ENCODE data around the gene HNRNPC.
"Not testable (repeated sequence)": the region's sequence is repeated elsewhere in the genome, so short reads cannot be mapped to it uniquely, and the experiment has no call there.

The HNRNPC gene

DNA sequence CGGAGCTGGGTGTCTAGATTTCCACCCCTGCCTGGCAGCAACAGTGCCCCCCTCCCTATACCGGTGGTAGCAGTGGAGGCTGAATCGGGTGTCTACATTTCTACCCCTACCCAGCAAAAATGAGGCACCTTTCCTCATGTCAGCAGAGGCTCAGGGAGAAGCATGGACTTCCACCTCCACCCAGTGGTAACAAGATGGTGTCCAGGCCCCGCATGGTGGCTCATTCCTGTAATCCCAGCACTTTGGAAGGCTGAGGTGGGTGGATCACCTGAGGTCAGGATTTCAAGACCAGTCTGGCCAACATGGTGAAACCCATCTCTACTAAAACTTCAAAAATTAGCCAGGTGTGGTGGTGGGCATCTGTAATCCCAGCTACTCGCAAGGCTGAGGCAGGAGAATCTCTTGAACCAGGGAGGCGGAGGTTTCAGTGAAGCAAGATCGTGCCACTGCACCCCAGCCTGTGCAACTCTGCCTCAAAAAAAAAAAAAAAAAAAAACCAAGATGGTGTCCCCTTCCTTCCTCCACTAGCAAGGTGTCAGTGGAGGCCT lies 77.9 kb downstream of the HNRNPC start:
- DNase-seq, result no peak

DNA sequence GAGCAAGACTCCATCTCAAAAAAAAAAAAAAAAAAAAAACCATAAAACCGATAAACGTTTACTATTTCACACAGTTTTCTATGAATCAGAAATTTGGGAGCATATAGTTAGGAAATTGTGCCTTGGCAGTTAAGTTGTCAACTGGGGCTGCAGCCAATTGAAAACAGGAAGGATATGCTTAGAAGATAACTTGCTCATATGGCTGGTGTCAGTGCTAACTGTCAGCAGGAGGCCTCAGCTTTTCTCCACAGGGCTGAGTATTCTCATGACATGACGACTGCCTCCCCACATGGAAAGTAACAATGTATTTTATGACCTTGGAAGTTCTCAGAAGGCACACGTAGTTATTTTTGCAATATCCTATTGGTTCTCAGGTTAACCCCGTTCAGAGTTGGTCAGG lies 83.8 kb downstream of the HNRNPC start:
- DNase-seq, result no peak

DNA sequence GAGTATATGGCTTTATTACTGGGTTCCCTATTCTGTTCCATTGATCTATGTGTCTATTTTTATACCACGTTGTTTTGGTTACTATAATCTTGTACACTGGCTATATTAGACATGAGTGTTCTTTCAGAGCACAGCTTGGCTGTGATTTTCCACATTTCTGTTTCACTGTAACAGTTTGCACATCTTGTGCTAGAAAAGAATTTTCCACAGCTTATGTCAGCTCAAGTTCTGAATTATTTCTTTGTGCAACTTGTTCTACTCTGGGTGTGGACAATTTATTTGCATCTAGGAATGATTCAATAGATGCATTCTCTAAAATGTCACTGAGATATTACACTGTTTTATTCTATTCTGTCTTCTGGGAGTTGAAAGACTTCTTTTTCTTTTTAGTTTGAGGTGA lies 85.0 kb downstream of the HNRNPC start:
- DNase-seq, result no peak

DNA sequence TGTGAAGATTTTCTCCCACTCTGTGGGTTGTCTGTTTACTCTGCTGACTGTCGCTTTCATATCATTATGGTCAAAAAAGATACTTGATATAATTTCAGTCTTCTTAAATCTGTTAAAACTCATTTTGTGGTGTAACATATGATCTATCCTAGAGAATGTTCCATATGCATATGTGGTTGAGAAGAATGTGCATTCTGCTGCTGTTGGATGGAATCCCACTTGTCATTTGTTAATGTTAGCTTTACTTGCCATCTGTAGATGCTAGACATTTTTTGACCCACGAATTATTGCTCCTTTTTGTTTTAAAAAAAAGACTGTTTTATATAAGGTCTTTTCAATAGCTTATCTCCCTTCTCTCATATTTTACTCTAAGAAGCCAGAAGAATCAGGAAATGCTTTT lies 87.1 kb downstream of the HNRNPC start:
- no peak for DNase-seq

DNA sequence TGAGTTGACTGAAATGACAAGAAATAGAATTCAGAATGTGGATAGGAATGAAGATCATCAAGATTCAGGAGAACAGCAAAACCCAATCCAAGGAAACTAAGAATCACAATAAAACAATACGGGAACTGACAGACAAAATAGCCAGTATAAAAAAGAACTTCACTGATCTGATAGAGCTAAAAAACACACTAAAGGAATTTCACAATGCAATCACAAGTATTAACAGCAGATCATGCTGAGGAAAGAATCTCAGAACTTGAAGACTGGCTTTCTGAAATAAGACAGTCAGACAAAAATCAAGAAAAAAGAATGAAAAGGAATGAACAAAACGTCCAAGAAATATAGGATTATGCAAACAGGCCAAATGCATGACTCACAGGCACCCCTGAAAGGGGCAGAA lies 98.1 kb downstream of the HNRNPC start:
- DNase-seq, result no peak

GRCh38 chr14:21169573-21169972 lies 99.7 kb downstream of the HNRNPC start:
- DNase-seq, result no peak

DNA sequence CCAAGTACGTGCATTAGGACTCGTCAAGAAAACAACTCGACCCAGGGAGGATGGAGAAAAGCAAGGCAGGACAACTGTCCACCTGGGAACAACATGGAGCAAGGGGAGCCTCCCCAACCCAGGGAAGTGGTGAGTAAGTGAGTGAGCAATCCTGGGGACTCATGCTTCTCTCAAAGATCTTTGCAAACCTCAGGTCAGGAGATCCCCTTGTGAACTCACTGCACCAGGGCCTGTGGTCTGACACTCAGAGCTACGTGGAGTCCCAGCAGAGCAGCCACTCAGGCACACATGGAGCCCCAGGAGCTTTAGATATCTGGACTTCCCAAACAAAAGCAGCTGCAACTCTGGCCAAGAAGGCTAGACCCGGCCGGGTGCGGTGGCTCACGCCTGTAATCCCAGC lies 101.2 kb downstream of the HNRNPC start:
- DNase-seq, result no peak

GRCh38 chr14:21165670-21166069 lies 103.6 kb downstream of the HNRNPC start:
- not testable (repeated sequence) for DNase-seq

- DNase-seq, result not testable (repeated sequence)
Measured at GRCh38 chr14:21165002-21165605, 104.1 kb downstream of the HNRNPC start.

- DNase-seq, result no peak
Measured at GRCh38 chr14:21163871-21164291, 105.4 kb downstream of the HNRNPC start.

DNA sequence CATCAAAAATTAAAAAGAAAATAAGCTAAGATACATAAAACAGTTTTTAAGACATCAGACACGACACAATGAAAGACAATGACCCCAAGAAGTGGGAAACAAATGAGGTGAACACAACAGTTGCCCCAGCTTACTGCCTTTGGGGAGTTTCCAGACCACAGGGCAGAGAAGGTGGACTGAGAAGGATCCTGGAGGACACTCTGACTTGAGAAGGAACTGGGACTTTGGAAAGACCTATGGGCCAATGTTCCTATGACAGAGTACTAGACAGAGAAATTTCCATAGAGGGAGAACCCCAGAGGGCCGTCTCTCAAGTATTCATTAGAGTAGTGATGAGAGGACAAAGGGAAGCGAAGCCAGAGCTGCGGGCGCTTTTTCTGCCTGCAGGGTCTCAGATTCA lies 107.2 kb downstream of the HNRNPC start:
- DNase-seq, result no peak

- DNase-seq, result no peak
Measured at GRCh38 chr14:21160061-21160610, 109.1 kb downstream of the HNRNPC start.
